ENCODE measurements around the gene THEMIS.

THEMIS gene

GRCh38 chr6:127732927-127733326, 167.9 kb downstream of the THEMIS start:
- no peaks in the 10 kb centered on the region for H3K27me3 ChIP-seq (ENCODE audit: insufficient read depth, poor library complexity, severe bottlenecking)
- TF ChIP-seq GABPA (IDR thresholded peaks at IDR 0.05; ENCODE audit: low read depth) = no peak
- no peak for TF ChIP-seq SPI1 (IDR thresholded peaks at IDR 0.05; ENCODE audit: borderline replicate concordance, low read depth)
- TF ChIP-seq POLR2AphosphoS5 (IDR thresholded peaks at IDR 0.05; ENCODE audit: low read depth) = no peak
- TF ChIP-seq REST (IDR thresholded peaks at IDR 0.05; ENCODE audit: insufficient replicate concordance, low read depth) = no peak
- no peak for TF ChIP-seq CTCF (IDR thresholded peaks at IDR 0.05; ENCODE audit: insufficient read depth, low read length)
- no peak for DNase-seq (ENCODE audit: low read depth in 1 of 2, low spot score in 1 of 2)
- H3K4me3 ChIP-seq (replicated peaks; ENCODE audit: insufficient read depth, low read length) = no peak overlapping the region
- no peak overlapping the region for H3K27ac ChIP-seq (replicated peaks)

DNA sequence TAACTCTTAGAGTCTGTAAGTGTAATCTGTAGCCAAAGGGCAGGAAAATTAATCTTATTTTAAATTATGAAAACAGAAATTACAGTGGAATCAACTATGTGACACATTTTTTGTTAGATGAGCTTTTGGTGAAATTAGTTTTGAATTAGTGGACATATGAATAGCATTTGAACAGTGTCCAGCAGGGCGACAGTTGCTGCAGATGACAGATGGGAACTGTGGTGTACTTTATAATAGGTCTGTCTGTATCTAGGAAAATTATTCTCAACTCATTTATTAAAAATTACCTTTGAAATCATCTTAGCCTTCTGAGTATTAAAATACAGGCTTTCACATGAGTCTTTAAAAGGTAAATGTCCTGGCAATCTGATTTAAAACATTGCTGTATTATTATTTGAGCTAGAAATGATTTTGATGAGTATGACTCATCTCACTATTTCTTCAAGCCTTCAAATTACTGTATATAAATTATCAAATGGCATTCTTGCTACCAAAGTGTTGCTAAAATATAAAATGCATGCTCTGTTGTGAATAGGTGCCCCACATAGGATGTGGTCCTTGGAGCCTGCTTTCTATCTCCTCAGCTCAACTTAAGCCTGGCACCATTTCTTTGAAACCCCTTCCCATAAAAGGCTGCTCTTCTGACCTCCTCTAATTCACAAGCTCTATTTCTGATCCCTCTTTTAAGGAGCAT, 173.5 kb downstream of the THEMIS start:
- no peak for DNase-seq (ENCODE audit: low read depth in 1 of 2, low spot score in 1 of 2)
- no peak for TF ChIP-seq CTCF (IDR thresholded peaks at IDR 0.05; ENCODE audit: insufficient read depth, low read length)
- TF ChIP-seq SPI1 (IDR thresholded peaks at IDR 0.05; ENCODE audit: borderline replicate concordance, low read depth) = no peak
- no peak for TF ChIP-seq REST (IDR thresholded peaks at IDR 0.05; ENCODE audit: insufficient replicate concordance, low read depth)
- TF ChIP-seq GABPA (IDR thresholded peaks at IDR 0.05; ENCODE audit: low read depth) = no peak
- TF ChIP-seq POLR2AphosphoS5 (IDR thresholded peaks at IDR 0.05; ENCODE audit: low read depth) = no peak

GRCh38 chr6:127725821-127726220, 175.0 kb downstream of the THEMIS start:
- Histone ChIP-seq H3K4me3 (replicated peaks; ENCODE audit: insufficient read depth, low read length) (no peak overlapping the region), H3K27ac (replicated peaks) (no peak overlapping the region), H3K27me3 (ENCODE audit: insufficient read depth, poor library complexity, severe bottlenecking) (no peaks in the 10 kb centered on the region)
- TF ChIP-seq SPI1 (IDR thresholded peaks at IDR 0.05; ENCODE audit: borderline replicate concordance, low read depth) (no peak), POLR2AphosphoS5 (IDR thresholded peaks at IDR 0.05; ENCODE audit: low read depth) (no peak), GABPA (IDR thresholded peaks at IDR 0.05; ENCODE audit: low read depth) (no peak), CTCF (IDR thresholded peaks at IDR 0.05; ENCODE audit: insufficient read depth, low read length) (no peak), REST (IDR thresholded peaks at IDR 0.05; ENCODE audit: insufficient replicate concordance, low read depth) (no peak)
- no peak for DNase-seq (ENCODE audit: low read depth in 1 of 2, low spot score in 1 of 2)

More for the DNA sequence above, 173.5 kb downstream of the THEMIS start:
- Histone ChIP-seq H3K27ac (replicated peaks) (no peak overlapping the region), H3K27me3 (ENCODE audit: insufficient read depth, poor library complexity, severe bottlenecking) (no peaks in the 10 kb centered on the region), H3K4me3 (replicated peaks; ENCODE audit: insufficient read depth, low read length) (no peak overlapping the region)

Data from HL-60 (cell line).